GM19240 (cell line): ENCODE measurements around the gene ASRGL1.

Experiments used
- DNase-seq: peaks from one replicate; pipeline ENCODE4 v3.0.0; 2011; ENCODE audit warnings: low spot score; ENCODE audit not compliant: insufficient read length

ASRGL1 gene

DNA sequence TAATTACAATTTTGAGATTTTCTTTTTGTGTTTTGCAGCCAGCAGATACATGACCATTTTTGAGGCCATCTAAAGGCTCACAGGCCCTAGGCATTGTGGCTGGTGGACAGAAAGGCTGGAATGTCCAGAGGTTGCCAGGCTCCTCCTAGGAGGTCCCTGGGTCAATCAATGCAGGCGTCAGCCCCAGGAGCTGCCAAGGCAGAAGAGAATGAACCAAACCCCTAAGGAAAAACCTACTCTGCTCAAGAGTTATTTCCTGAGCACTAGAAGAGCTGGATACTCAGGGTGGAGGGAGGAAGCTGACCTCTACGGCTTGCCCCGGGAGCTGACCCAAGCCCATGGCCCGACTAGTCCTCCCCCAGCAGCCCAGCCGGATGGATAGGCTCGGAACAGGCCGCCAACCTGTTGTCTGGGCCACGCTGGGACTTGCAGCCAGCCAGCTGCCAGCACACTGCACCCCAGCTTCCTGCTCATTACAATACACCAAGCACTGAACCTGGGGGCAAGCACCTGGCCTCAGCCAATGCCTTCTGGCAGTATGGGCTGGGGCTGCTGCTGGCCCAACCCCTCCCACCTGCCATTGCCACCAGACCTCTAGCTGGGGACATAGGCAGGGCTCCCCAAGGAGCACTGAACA, 75.9 kb downstream of the ASRGL1 start:
- no peak for DNase-seq

DNA sequence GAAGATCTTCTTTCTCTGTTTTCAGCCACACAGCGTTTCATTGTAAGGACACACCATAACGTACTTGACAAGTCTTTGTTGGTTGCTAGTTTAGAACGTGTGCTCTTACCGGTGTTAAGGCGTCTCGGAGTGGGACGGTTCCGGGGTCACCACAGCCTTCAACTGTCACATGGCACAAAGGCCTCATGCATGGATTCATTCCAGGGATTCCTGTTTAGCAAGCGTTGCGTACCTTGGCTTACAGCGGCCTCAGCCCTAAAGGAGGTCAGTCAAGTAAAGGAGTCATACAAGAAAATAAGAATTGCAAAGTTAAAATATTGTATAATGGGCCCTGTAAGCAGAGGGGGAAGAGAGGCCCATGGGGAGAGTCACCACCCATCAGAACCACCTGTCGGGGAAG, 79.3 kb downstream of the ASRGL1 start:
- DNase-seq: no peak

DNA sequence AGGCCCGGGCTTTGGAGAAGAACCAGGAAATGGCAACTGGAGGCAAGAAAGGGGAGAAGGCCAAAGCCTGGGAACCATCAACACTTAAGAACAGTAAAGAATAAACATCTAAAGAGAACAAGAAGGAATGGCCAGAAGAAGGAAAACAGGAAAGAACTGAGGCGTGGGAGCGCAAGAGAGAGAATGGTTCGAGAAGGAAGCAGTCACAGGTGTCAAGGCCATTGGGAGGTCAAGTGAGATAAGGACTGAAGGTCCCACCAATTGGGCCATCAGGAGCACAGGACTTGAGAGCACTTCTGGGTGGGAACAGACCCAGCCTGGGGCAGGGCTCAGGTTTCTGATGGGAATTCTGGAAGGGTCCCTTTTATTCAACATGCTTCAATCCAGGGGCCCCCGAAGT, 80.9 kb downstream of the ASRGL1 start:
- no peak for DNase-seq

DNA sequence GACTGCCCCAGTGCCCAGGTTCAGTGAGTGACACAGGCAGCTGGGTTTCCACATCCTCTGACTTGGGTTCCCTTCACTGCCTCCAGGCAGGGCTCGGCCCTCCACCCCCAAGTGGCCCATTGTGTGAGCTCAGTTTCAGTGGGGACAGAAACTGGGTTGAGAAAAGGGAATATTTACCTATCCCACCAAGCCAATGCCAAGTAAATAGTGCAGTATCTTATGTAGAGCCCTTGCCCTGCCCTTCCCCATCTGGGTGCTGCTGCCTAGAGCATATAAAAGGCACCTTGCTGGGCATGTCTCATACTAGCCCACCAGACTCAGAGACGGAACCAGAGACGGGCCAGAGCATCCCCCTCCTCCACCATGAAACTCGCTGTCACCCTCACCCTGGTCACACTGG, 81.5 kb downstream of the ASRGL1 start, which contains the start of gene SCGB1A1:
TSS of gene SCGB1A1 (plus strand) at position 301 of the 400 bp plus-strand sequence. CDS start at position 364, 63 bp downstream.
- no peak for DNase-seq

DNA sequence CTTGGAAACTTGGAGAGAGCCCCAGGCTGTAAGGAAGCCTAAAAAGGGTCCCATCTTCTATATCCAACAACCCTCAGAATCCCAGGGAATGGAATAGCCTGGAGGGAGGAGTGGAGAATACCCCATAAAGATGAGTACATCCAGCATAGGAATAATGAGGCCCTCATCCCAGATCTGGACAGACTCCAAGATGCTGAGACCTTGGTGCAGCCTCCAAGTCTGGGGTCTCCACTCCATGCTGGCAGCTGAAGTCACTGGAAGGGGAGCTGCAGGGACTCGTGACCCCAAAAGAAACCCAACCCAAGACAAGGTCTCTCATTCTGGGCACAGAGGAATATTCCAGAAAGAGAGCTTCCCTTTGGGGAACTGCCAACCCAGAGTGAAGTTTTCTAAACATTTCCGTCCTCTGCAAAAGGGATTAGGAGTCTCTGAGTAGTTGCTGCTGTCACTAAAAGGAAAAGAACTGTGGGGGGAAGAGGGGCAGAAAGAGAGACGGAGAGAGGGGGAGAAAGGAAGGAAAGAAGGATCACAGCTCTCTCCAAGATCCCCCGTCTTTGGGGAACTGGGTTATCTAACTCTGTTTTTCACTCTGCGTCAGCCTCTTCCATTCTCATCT, 82.2 kb downstream of the ASRGL1 start:
- DNase-seq: no peak

DNA sequence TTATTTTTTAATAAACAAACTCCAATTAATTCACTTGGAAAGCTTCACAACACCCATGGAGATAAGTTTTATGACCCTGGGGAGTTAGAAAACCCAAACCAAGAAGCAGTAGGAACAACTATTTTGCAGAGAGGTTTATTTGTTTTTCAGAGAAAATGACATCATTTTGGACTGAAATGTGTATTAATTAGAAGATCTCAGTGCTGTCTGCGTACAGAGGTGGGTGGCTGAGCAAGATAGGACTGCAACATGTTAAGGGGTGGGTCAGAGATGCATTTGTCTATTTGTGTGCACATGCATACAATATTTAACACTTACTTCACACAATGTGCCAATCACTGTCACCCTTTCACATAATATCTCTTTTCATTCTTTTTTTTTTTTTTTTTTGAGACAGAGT, 82.7 kb downstream of the ASRGL1 start:
- DNase-seq: no peak

DNA sequence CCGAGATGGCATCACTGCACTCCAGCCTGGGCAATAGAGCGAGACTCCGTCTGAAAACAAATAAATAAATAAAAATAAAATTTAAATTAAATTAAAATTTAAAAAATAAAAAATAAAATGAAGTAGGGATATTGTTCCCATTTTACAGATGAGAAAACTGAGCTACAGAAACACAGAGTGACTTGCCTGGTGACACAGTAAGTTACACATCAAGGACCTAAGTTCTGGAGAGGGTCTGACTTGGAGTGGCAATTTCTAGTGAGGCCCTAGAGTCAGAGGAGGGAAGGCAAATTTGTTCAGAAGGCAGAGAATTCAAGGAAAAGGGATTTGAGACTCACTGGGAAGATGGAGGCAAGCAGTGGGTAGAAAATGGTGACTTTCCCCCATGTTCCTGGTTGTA, 83.6 kb downstream of the ASRGL1 start:
- DNase-seq: no peak

DNA sequence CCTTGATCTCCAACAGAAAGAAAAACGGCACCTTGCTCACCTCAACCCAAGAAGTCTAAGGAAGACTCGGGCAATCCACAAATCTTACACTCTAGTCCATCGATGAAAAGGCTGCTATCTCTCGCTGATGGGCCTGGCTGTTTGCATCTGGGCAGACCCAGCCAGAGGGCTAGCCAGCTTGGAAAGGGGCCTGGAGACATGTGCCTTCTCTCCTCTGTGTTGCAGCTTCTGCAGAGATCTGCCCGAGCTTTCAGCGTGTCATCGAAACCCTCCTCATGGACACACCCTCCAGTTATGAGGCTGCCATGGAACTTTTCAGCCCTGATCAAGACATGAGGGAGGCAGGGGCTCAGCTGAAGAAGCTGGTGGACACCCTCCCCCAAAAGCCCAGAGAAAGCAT, 84.7 kb downstream of the ASRGL1 start:
- no peak for DNase-seq

DNA sequence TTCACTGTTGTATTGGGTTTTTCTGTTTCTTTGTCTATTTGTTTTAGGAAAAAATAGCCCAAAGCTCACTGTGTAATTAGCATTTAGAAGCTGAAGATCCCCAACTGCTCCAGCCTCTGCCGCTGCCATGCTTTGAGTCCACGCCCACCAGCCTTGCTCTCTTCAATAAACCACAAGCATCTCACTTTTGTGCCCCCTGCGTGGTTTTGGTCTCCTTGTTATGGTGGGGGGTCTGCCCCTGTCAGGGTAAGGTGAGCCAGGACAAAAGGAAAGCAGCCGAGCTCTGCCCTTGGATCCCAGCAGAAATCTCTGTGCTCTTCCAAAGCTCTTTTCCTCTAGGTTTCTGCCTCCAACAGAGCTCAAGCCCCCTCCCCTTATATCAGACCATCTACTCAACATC, 85.8 kb downstream of the ASRGL1 start:
- DNase-seq: no peak

DNA sequence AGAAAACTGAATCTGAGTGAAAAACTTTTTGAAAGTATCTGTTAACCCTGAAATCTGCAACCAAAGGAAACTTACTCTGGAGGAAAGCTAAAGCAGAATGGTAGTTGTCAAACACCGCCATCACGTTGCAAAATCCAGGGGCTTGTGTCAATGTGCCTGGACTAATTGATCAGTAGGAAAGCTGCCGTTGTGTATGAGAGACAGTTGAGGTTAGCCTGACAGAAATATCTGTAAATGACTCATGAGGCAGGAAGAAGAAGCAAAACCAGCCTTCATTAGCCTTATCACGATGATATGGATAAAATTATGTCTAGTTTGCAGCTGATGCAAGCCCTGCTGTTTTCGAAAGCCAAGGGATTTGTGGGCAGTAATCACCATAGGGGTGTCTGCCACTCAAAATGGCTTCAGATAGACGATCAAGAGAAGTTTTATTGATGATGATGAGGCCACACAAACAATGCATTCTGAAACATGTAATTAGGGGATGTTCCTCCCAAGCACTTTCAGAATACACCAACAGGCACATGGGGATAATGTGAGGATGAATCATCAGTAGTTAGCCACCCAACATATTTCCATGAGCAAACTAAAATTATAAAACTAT, 90.5 kb downstream of the ASRGL1 start:
- DNase-seq: no peak

DNA sequence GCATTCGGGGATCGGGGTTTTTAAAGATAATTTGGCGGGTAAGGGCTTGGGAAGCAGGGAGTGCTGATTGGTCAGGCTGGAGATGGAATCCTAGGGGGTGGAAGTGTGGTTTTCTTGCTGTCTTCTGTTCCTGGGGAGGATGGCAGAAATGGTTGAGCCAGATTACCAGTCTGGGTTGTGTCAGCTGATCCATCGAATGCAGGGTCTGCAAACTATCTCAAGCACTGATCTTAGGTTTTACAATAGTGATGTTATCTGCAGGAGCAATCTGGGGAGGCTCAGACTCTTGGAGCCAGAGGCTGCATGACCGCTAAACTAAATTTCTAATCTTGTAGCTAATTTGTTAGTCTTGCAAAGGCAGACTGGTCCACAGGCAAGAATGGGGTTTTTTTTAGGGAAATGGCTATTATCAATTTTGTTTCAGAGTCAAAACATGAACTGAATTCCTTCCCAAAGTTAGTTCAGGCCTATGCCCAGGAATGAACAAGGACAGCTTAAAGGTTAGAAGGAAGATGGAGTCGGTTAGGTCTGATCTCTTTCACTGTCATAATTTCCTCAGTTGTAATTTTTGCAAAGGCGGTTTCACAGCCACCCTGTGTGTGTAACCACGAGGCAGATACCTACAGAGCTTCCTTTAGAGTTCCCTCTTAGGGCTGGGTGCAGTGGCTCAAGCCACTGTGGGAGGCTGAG, 91.8 kb downstream of the ASRGL1 start:
- no peak for DNase-seq

DNA sequence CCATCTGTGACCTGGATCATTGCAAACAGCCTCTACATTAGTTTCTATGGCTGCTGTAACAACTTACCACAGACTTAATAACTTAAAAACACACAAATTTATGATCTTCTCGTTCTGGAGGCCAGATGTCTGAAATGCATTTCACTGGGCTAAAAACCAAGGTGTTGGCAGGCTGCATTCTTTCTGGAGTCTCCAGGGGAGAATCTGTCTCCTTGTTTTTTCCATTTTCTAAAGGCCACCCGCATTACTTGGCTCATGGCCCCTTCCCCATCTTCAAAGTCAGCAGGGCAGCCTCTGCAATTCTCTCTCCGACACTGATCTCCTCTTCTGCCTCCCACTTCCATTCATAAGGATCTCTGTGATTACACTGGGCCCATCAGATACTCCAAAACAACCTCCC, 93.2 kb downstream of the ASRGL1 start:
- DNase-seq: no peak

DNA sequence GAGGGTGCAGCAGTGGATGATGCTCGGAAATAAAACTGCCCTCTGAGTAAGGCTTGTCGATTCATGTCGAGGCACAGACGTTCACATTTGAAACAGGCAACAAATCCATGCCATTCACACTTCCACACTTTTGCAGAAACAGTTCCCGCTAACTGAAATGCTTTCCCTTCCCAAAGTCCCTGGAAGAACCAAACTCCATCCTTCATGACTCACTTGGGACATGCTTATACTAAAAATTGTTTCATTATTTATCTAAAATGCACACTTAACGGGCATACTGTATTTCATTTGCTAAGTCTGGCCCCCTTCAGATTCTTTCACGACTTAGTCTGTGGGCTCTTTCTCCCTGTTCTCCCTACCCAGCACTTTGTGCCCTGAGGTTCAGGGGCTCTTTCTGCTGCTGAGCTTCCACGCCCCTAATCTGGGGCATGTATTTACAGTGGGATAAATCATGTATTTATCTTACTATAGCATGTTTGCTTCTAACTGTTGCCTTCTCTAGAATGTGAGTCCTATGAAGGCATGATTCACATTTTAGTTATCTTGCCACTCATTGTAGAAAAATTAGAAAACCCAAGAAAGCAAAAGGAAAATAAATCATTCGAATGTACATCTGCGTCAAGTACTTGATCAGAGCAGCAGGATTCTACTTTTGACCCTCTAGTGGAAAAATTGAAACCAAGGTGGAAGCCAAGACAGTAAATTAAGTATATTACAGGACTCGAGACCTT, 94.1 kb downstream of the ASRGL1 start:
- DNase-seq: no peak

DNA sequence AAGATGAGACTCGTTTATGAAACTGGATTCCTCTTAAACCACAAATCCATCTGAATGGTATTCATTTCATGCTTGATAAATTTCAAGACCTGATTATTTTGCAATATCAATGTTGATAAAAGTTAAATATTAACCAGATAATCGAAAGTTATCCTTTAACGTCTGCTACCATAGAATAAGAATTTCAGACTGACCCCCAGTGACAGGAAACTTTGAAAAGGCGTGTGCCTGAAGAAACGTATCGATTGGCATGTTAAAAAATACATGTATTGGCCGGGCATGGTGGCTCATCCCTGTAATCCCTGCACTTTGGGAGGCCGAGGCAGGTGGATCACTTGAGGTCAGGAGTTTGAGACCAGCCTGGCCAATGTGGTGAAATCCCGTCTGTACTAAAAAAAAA, 95.4 kb downstream of the ASRGL1 start:
- DNase-seq: no peak

DNA sequence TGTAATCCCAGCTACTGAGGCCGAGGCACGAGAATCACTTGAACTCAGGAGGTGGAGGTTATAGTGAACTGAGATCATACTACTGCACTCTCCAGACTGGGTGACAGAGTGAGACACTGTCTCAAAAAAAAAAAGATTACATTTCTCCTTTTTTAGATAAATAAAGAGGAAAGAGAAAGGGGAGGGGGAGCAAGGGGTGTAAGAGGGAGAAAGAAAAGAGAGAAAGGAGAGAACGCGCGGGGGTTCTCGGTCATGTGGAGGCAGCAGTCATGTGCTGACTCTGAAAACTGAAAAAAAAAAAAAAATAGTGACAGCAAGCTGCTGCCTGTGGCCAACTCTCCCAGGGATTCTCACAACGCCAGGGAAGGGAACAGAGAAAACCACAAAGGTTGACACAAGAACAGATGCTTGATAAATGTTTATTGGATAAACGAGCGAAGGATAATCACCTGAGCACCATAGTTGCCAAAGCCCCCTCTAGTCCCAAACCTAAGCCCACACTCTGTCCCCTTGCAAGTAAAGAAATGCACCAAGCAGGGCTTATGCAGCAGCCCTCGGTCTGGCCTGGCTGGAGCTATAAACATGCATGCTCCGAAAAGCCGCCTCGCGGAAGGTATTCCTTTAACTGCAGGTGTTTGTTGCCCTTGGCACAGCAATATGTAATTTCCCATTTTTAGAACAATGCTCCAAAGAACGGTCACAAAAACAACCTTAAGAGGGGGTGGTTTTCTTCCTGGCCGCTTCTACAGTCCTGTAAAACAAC, 96.1 kb downstream of the ASRGL1 start:
- no peak for DNase-seq

DNA sequence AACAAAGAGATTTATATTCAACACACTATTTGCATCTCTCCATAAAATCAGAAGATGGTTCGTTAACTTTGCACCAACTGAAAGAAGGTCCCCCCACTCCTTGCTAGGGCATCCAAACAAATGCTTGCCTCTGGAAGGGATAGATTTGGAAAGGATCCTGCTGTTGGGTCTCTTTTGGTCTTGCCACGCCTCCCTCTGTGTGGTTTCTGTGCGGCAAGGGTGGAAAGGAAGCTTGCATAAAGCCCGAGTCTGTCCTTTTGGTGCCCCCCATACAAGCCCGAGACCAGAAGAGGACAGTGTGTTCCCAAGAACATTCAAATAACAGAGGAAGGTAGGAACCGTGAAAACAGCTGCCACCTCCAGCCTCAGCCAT, 96.6 kb downstream of the ASRGL1 start:
- DNase-seq: no peak

DNA sequence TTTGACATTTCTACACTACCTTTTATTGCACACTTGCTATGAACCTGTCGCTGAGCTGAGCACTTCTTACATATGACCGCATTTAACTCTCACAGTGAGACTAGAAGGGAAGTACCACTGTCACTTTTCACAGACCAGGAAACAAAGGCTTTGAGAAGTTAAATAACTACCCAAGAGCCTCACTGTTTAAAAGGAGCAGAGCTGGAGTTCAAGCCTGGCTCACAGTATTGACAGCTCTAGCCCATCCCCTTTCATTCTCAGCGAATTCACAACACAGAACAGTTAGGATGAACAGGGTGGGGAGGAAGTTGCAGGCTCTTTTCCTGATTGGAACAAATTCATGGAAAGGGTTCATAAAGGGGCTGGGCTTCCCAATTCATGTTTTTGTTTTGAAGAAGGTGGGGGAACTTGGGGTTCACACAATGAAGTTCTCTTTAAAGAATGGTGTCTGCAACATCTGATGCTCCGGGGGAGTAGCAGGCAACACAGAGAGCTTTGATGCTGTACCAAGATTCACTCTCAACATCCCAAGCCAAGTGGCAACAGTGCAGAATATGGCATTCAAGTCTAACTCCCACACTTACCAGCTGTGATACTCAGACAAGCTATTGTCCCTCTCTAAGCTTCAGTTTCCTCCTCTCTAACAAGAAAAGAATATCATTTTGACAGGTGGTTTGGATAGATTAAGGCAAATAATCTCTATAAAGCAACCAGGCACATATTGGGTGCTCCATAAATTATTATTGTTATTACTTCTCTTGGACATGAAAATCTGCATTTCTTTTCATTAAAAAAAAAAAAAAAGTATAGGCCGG, 98.8 kb downstream of the ASRGL1 start:
- no peak for DNase-seq

DNA sequence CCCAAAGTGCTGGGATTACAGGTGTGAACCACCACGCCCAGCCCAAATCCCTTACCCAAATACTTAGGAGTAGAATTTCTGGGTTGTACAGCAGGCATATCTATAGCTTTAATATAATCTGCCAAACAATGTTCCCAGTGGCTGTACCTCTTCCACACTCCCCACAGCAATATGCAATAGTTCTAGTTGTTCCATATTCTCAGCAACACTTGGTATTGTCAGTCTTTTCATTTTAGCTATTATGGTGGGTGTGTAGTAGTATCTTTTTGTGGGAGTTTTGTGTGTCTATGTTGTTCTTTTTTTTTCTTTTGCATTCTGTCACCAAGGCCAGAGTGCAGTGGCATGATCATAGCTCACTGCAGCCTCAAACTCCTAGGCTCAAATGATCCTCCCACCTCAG, 100.4 kb downstream of the ASRGL1 start:
- DNase-seq: no peak

DNA sequence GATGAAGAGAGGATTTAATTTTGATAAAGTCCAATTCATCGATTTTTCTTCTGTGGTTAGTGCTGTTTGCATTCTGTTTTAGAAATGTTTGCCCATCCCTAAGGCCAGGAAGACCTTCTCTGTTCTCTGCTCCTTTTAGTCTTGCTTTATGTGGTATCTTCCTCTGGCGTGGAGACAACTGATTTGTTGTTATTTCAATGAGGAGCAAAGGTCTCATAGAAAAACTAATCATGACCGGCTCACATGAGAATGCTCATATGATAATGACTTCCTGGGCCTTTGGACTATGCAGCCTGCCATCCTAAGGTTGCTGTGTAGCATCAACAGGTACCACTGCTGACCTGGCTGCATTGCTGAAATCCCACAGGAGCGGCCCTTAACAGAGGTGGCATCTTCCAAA, 101.4 kb downstream of the ASRGL1 start:
- no peak for DNase-seq
